Common myeloid progenitor, CD34-positive (primary cell): Measurements from ENCODE around the gene ECEL1.

Experiments used
- CTCF ChIA-PET: fragments of 350-600 bp; sonication (Branson Sonifier 250); formaldehyde crosslinking; loops from one replicate; lab custom pipeline; 2021; ENCODE audit warnings: antibody characterized with exemption; lab: Charles Lee
- POLR2A ChIA-PET: fragments of 350-600 bp; sonication (Branson Sonifier 250); formaldehyde crosslinking; loops from one replicate; lab custom pipeline; 2021; ENCODE audit warnings: antibody characterized with exemption; lab: Charles Lee
- DNase-seq, 3 donors: peaks; one replicate each; pipeline versions ENCODE4 v3.0.0 to v3.0.0-alpha.2; 2013
- H3K27ac ChIP-seq, 2 experiments: 1 replicate in 1 of 2; 2 replicates in 1 of 2; pipeline ENCODE4 v1.7.0; 2013; ENCODE audit warnings: inconsistent platforms in 2 of 2, low read length in 2 of 2, mild to moderate bottlenecking in 2 of 2, low read depth in 1 of 2, moderate library complexity in 1 of 2; ENCODE audit not compliant: severe bottlenecking in 2 of 2, insufficient read depth in 1 of 2, poor library complexity in 1 of 2
- H3K27me3 ChIP-seq, 5 experiments: replicated peaks in 2 of 5; 1 replicate in 3 of 5; 2 replicates in 2 of 5; pipeline versions ENCODE4 v1.6.1 to v1.7.0; 2013; ENCODE audit warnings: low read length in 4 of 5, mild to moderate bottlenecking in 2 of 5, moderate library complexity in 2 of 5, inconsistent platforms in 1 of 5; ENCODE audit not compliant: insufficient read depth in 5 of 5, control insufficient read depth in 4 of 5
- H3K36me3 ChIP-seq, 4 experiments: 1 replicate in 2 of 4; 2 replicates in 2 of 4; pipeline versions ENCODE4 v1.6.1 to v1.7.0; 2013; ENCODE audit warnings: low read length in 3 of 4, control low read depth in 1 of 4, mild to moderate bottlenecking in 1 of 4; ENCODE audit not compliant: control insufficient read depth in 4 of 4, insufficient read depth in 4 of 4
- H3K4me1 ChIP-seq, 4 experiments: 1 replicate in 3 of 4; 2 replicates in 1 of 4; pipeline versions ENCODE4 v1.6.1 to v1.7.1; 2013; ENCODE audit warnings: low read length in 3 of 4, mild to moderate bottlenecking in 3 of 4, control low read depth in 1 of 4, inconsistent platforms in 1 of 4, moderate library complexity in 1 of 4; ENCODE audit not compliant: control insufficient read depth in 4 of 4, insufficient read depth in 4 of 4; ENCODE audit errors: control extremely low read depth in 1 of 4
- H3K4me3 ChIP-seq, 7 experiments: 1 replicate in 4 of 7; 2 replicates in 3 of 7; pipeline versions ENCODE4 v1.5.1 to v1.7.0; 2013; ENCODE audit warnings: mild to moderate bottlenecking in 7 of 7, low read length in 6 of 7, moderate library complexity in 6 of 7, inconsistent platforms in 2 of 7, low read depth in 2 of 7, control low read depth in 1 of 7; ENCODE audit not compliant: insufficient read depth in 4 of 7, control insufficient read depth in 1 of 7; ENCODE audit errors: extremely low read depth in 1 of 7
- H3K9me3 ChIP-seq, 5 experiments: 1 replicate in 4 of 5; 2 replicates in 1 of 5; pipeline versions ENCODE4 v1.6.1 to v1.7.1; 2013; ENCODE audit warnings: low read length in 4 of 5, mild to moderate bottlenecking in 2 of 5, inconsistent platforms in 1 of 5, low read depth in 1 of 5, moderate library complexity in 1 of 5; ENCODE audit not compliant: control insufficient read depth in 4 of 5, insufficient read depth in 2 of 5; ENCODE audit errors: control extremely low read depth in 1 of 5
- WGBS: methylation state at CpG from one replicate; pipeline ENCODE4 v1.1.5; 2013; ENCODE audit not compliant: insufficient coverage; 5-methylcytosine and 5-hydroxymethylcytosine counted together

ECEL1 gene

GRCh38 chr2:232492963-232493700 is 5.5 kb upstream of the ECEL1 start:
- no peaks in the 10 kb centered on the region for H3K36me3 ChIP-seq
- WGBS = 91% methylated on average over 17 of the region's 24 CpGs
- H3K27me3 ChIP-seq = peaks cover 0 to 26% (median 17%) of the 10 kb centered on the region in 5 experiments
- no peak overlapping the region for H3K27ac ChIP-seq
- ChIA-PET POLR2A (no interaction called here), CTCF (interaction anchor here (0.8 to 1.2 kb wide), 2 partner anchors 12 to 45 kb away, joined by 3 read pairs; no protein-coding TSS in a partner anchor)
- H3K4me1 ChIP-seq = no peaks in the 10 kb centered on the region
- DNase-seq = no peak
- H3K4me3 ChIP-seq = no peak overlapping the region
- H3K9me3 ChIP-seq = no peaks in the 10 kb centered on the region

DNA sequence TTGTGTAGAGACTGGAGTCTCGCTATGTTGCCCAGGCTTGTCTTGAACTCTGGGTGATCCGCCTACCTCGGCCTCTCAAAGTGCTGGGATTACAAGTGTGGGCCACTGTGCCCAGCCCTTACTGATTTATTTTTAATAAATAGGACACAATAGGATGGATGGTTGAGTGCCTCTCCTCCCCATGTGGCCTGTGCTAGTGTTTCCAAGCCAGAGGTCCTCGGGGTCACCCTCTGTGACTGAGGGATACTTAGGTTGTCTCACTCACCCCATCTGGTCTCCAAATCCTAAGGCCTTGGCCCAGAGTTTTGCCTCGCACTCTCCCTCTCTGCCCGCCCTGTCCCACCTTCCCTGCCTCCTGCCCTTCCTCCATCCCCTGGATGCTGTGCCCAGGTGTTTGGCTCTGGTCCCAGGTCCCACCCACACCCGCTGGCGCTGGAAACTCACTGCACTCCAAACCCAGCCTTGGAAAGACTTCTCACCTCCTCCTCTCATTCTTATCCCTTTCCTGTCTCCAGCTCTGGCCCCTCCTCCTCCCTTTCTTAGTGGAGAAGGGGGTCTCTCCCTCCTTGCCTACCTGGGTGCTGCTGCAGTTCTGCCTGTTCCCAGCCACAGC is 4.7 kb upstream of the ECEL1 start:
- DNase-seq = no peak
- no peaks in the 10 kb centered on the region for H3K9me3 ChIP-seq
- H3K36me3 ChIP-seq = no peaks in the 10 kb centered on the region
- H3K4me3 ChIP-seq = no peak overlapping the region
- peaks cover 0 to 30% (median 17%) of the 10 kb centered on the region in 5 experiments for H3K27me3 ChIP-seq
- 76% methylated on average over 6 of the region's 8 CpGs for WGBS
- CTCF ChIA-PET = interaction anchor here (1.2 kb wide), 1 partner anchor 44 kb away, joined by 3 read pairs; no protein-coding TSS in a partner anchor
- H3K4me1 ChIP-seq = peaks cover 0 to 4% (median 1%) of the 10 kb centered on the region in 4 experiments
- POLR2A ChIA-PET = no interaction called here
- H3K27ac ChIP-seq = no peak overlapping the region

- peaks cover 0 to 41% (median 21%) of the 10 kb centered on the region in 5 experiments for H3K27me3 ChIP-seq
- no peaks in the 10 kb centered on the region for H3K36me3 ChIP-seq
- no peak overlapping the region for H3K4me3 ChIP-seq
- no peak overlapping the region for H3K27ac ChIP-seq
- no peak for DNase-seq
- no peaks in the 10 kb centered on the region for H3K9me3 ChIP-seq
- POLR2A ChIA-PET = interaction anchor here (0.5 kb wide), 1 partner anchor 26 kb away, joined by 3 read pairs; no protein-coding TSS in a partner anchor
- H3K4me1 ChIP-seq = peaks cover 0 to 15% (median 11%) of the 10 kb centered on the region in 4 experiments
- 97% methylated on average over 11 of the region's 12 CpGs for WGBS
- CTCF ChIA-PET = interaction anchor here (1.4 to 1.9 kb wide), 2 partner anchors 11 to 13 kb away, joined by 3 to 5 read pairs; no protein-coding TSS in a partner anchor
Observed at GRCh38 chr2:232491139-232491780, 3.6 kb upstream of the ECEL1 start.

DNA sequence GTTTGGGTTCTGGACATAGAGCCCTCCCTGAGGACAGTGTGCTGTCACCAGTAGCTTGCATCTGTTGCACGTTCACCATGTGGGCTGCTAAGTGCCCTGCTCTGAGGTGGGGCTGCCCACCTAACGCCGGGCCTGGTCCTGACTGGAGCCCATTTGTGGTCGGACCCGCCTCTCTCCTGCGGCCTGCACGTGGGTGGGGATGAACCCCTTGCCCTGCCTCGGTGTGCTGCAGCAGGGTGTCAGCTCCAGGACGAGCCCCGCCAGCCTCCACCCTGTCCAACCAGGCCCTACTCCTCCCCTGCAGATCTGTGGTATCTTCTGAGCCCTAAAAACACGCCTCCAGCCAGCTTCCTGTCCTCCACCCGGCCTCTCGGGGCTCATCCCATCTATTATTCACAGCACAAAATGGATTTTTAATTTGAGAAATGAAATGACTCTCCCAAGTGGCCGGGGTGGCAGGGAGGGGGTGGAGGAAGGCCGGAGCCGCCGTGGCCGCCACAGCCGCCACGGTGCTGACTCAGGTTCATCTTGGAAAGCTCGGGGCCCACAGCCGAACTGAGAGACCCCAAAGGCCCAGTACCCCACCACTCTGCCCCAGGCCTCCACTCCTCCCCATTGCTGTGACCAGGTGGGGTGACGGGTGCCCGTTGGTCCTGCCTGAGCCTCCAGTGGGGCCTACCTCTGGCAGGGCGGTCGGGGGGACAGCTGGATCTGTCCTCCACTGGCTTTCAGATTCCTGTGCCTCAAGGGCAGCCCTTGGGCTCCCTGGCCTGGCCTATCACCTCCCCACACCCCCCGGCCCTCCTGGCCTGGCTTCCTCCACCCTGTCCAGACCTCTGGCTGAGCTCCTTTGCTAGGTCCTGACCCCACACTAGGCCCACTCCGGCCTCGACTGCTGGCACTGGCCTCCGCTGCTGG is 2.8 kb upstream of the ECEL1 start:
- Histone ChIP-seq H3K36me3 (no peaks in the 10 kb centered on the region), H3K27ac (no peak overlapping the region), H3K4me3 (no peak overlapping the region), H3K9me3 (no peaks in the 10 kb centered on the region), H3K27me3 (peaks cover 0 to 49% (median 22%) of the 10 kb centered on the region in 5 experiments), H3K4me1 (peaks cover 0 to 22% (median 14%) of the 10 kb centered on the region in 4 experiments)
- DNase-seq = no peak
- whole genome bisulfite sequencing = 95% methylated on average over 26 of the region's 30 CpGs
- POLR2A ChIA-PET = interaction anchor here (0.5 kb wide), 1 partner anchor 25 kb away, joined by 3 read pairs; no protein-coding TSS in a partner anchor
- CTCF ChIA-PET = interaction anchor here (1.4 to 1.9 kb wide), 2 partner anchors 11 to 14 kb away, joined by 3 to 5 read pairs; no protein-coding TSS in a partner anchor

GRCh38 chr2:232489516-232490220 is 2.0 kb upstream of the ECEL1 start:
- Histone ChIP-seq H3K9me3 (no peaks in the 10 kb centered on the region), H3K4me1 (peaks cover 0 to 29% (median 17%) of the 10 kb centered on the region in 4 experiments), H3K27ac (no peak overlapping the region), H3K4me3 (no peak overlapping the region), H3K27me3 (peaks cover 0 to 57% (median 30%) of the 10 kb centered on the region in 5 experiments), H3K36me3 (no peaks in the 10 kb centered on the region)
- ChIA-PET POLR2A (interaction anchor here (0.5 kb wide), 1 partner anchor 19 kb away, joined by 4 read pairs; no protein-coding TSS in a partner anchor), CTCF (interaction anchor here (1.4 to 1.9 kb wide), 2 partner anchors 12 to 14 kb away, joined by 3 to 5 read pairs; no protein-coding TSS in a partner anchor)
- DNase-seq = no peak
- WGBS = 87% methylated on average over 6 of the region's 9 CpGs
